NOMO-1 treated with DMSO at 0.1 percent for 48 hours (cell line): ENCODE data around the gene SCARB2.
A peak's percentile ranks its signal among the peaks of the same experiment; 100 is the strongest.

Source experiments
- DNase-seq: peaks from one replicate; lab custom pipeline; 2025; ENCODE audit not compliant: unreplicated experiment; lab: John Stamatoyannopoulos, UW

SCARB2 gene

DNA sequence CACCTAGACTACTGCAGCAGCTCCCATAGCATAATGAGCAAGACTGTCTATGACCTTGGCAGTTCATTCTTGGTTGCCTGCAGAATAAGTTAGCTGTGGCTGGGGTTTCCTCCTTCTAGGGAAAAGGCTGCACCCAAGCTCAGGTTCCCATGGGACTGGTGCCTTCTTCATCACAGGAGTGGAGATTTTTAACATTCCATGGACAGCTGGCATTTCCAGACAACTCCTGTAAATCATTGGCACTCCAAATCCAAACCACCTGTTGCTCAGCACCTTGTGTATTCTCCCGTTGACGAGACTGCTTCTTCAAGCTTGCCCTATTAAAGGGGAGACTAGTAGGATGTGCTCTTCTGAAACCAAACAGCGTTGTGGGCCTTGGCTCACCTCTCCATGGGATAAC, 57.6 kb downstream of the SCARB2 start:
- DNase-seq = no peak

DNA sequence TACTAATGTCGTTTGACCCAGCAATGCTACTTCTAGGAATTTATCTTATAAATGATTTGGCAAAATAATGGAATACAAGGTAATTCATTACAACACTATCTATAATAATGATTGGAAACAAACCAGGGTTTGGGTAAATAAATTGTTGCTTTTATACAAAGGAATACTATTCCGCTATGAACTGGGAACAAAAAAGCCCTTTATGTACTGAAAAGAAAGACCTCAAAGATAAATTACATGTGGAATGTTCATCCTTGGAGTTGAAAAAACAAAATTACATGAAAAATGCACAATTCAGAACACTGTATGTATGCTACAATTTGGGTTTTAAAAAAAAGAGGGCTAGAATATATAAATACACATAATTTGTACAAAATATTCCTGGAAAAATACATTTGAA, 60.3 kb downstream of the SCARB2 start:
- no peak for DNase-seq

DNA sequence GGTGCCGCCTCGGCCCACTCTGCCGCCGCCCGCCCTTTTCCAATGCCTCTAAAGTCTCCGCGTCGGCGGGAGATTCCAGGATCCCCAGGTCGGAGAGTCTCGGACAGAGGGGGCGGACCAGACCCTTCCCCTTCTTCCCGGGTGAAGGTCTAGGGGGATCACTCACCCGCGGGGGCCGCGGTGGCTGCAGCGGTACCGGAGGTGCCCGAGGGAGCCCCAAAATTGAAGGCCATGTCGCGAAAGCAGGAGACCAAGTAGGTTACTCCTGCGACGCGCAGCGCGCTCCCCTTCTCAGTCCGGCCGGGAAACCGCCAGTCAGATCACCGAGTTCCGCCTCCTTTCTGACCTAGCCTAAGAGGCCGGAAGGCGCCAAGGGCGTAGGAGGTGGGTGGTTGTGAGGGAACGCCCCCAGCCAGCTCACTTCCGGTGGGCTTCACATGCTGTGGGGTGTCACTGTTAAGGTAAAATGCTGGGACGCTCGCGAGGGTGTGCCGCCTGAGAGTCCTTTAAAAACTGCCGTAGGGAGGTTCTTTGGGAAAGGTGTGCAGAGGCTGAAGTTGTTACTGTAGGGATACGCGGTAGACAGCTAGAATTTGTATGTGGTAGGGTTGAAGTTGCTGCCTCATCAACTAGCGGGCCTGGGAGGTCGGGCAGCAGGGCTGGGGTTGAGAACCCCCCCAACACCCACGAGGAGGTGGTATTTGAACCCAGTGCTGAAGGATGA, 65.3 kb downstream of the SCARB2 start, which contains the start of gene NUP54:
Gene NUP54 (minus strand): TSS at position 256 of the 724 bp plus-strand sequence. CDS start 23 bp downstream, at position 233.
- peak; percentile 91 for DNase-seq

DNA sequence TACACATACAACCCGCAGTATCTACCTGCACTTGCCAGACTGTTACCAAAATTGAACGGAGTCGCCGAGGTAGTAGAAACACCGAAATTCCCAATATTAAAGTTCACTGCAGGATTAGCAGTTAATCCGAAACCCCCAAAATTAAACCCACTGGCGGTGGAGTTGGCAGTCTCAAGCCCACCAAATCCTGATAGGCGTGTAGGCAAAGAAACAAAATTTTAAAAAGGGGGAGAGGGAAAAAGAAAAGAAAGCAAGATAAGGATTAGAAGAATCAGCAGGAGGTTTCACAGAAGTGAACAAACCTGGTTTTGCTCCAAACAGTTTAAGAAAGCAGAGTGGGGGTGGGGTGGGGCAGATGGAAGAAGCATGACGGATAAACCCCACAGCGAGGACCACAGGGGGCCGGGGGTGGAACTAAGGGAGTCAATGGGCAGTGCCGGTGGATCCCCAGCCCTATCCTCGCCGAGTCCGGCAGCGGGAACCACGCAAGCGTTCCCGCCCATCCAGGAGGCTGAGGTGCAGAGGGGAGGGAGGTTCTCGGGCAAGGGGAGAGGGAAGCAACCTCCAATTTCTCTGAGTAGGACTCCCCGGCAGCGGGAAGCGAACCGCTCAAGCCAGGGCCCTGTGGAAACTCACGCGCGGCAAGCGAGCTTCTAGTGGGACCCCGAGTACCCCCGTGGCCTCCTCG, 66.0 kb downstream of the SCARB2 start:
- DNase-seq = peak; percentile 55

GRCh38 chr4:76144546-76144945, 69.1 kb downstream of the SCARB2 start:
- DNase-seq = no peak

- no peak for DNase-seq
These were observed 72.4 kb downstream of the SCARB2 start for GRCh38 chr4:76141241-76141640.

DNA sequence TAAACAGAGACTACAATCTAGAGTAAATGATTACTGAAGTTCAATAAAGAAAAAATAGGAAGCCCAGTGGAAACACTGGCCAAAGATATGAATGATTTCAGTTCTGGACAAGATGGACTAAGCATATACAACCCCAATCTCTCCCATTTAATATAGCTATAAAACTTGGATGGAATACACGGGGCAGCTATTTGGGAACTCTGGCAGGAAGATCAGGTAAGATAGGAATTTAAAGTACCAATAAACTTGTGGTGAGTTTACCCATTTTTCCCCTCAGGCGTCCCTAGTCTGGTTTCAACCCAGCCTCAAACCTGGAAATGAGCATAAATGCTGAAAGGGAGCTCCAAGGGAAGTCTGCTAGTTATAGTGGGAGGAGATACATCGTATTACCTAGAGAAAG, 85.9 kb downstream of the SCARB2 start:
- DNase-seq = no peak

- DNase-seq = no peak
These were observed 87.8 kb downstream of the SCARB2 start for GRCh38 chr4:76125816-76126215.

DNA sequence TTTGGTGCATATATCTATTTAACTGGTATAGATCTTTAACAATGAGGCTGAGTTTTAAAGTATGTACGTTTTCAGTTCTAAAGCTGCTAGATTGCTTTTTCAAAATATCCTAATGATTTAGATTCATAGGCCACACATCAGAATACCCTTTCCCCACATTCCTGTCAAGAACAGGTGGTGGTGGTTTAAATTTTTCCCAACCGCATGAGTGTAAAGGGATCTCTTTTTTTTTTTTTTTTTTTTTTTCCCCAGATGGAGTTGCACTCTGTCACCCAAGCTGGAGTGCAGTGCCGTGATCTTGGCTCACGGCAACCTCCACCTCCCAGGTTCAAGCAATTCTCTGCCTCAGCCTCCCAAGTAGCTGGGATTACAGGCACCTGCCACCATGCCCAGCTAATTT, 93.4 kb downstream of the SCARB2 start:
- no peak for DNase-seq

DNA sequence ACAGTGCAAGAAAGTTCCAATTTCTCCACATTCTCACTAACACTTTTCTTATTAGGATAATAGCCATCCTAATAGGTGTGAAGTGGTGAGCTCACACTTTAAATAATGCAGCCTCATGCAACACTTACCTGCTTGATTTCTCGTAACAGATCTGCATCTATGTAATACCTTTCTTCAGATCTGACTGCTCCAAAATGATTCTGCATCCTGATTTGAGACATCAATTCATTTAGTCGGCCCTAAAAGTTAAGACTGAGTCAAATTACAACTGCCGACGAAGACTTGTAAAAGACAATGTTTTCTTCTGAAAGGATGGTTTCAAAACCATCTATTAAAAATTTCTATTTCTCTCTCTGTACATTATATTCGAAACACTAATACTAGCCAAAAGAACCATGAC, 96.1 kb downstream of the SCARB2 start:
- no peak for DNase-seq

- DNase-seq = no peak
These were observed 96.8 kb downstream of the SCARB2 start for GRCh38 chr4:76116821-76117220.
